GM23248 (cell line): ENCODE results near the gene SRSF5. TPM values are rescaled to one million over a fixed set of nuclear protein-coding genes. Genes with fewer than 3 reads are reported as not detected.

Source experiments
- DNase-seq: peaks from one replicate; pipeline ENCODE4 v3.0.0-alpha.2; 2015
- H2AFZ ChIP-seq: fragments of 200-600 bp; sonication (generic); 2 replicates; pipeline ENCODE4 v1.6.1; 2016; ENCODE audit warnings: antibody characterized with exemption
- H3F3A ChIP-seq: fragments of 200-600 bp; sonication (generic); 2 replicates; pipeline ENCODE4 v1.6.1; 2016; ENCODE audit warnings: mild to moderate bottlenecking, antibody characterized with exemption, mixed run types; ENCODE audit not compliant: insufficient read depth
- H3K27ac ChIP-seq: fragments of 200-600 bp; sonication (generic); 2 replicates; pipeline ENCODE4 v1.5.1; 2016; ENCODE audit warnings: mild to moderate bottlenecking
- H3K27me3 ChIP-seq: fragments of 200-600 bp; sonication (generic); replicated peaks from 2 replicates; pipeline ENCODE4 v1.6.1; 2016; ENCODE audit warnings: mild to moderate bottlenecking; ENCODE audit not compliant: insufficient read depth
- H3K36me3 ChIP-seq: fragments of 200-600 bp; sonication (generic); 2 replicates; pipeline ENCODE4 v1.6.1; 2016; ENCODE audit warnings: low read depth, mild to moderate bottlenecking
- H3K4me1 ChIP-seq: fragments of 200-600 bp; sonication (generic); 2 replicates; pipeline ENCODE4 v1.6.1; 2016; ENCODE audit warnings: mild to moderate bottlenecking; ENCODE audit not compliant: insufficient read depth
- H3K4me2 ChIP-seq: fragments of 200-600 bp; sonication (generic); one replicate; pipeline ENCODE4 v1.6.1; 2016; ENCODE audit warnings: mild to moderate bottlenecking; ENCODE audit not compliant: unreplicated experiment
- H3K4me3 ChIP-seq: fragments of 200-600 bp; sonication (generic); 2 replicates; pipeline ENCODE4 v1.5.1; 2016; ENCODE audit warnings: mild to moderate bottlenecking
- H3K79me2 ChIP-seq: fragments of 200-600 bp; sonication (generic); 2 replicates; pipeline ENCODE4 v1.6.1; 2016; ENCODE audit warnings: mild to moderate bottlenecking; ENCODE audit not compliant: insufficient read depth
- H3K9ac ChIP-seq: fragments of 200-600 bp; sonication (generic); 2 replicates; pipeline ENCODE4 v1.6.1; 2016; ENCODE audit warnings: mild to moderate bottlenecking
- H3K9me2 ChIP-seq: fragments of 200-600 bp; sonication (generic); 2 replicates; pipeline ENCODE4 v1.6.1; 2016; ENCODE audit warnings: mixed run types, mild to moderate bottlenecking, moderate library complexity; ENCODE audit not compliant: insufficient read depth
- H3K9me3 ChIP-seq: fragments of 200-600 bp; sonication (generic); one replicate; pipeline ENCODE4 v1.6.1; 2017; ENCODE audit warnings: low read depth
- H4K20me1 ChIP-seq: fragments of 200-600 bp; sonication (generic); 2 replicates; pipeline ENCODE4 v1.6.0; 2016; ENCODE audit not compliant: insufficient read depth
- EZH2 ChIP-seq: fragments of 200-600 bp; sonication (generic); IDR thresholded peaks from 2 replicates; pipeline ENCODE4 v1.6.1; 2018; ENCODE audit warnings: antibody characterized with exemption, mild to moderate bottlenecking; ENCODE audit not compliant: insufficient read depth, poor library complexity, severe bottlenecking
- EZH2phosphoT487 ChIP-seq: fragments of 200-600 bp; sonication (generic); IDR thresholded peaks from 2 replicates; pipeline ENCODE4 v1.6.1; 2018; ENCODE audit warnings: antibody characterized with exemption, moderate library complexity, mild to moderate bottlenecking, low read depth; ENCODE audit not compliant: insufficient read depth
- WGBS, 2 experiments: methylation state at CpG; one replicate each; pipeline ENCODE4 v1.1.6; 2015 to 2017; ENCODE audit warnings: low lambda C conversion rate in 2 of 2, low coverage in 1 of 2; ENCODE audit errors: missing lambda C conversion rate in 2 of 2; 5-methylcytosine and 5-hydroxymethylcytosine counted together
- in situ Hi-C: fragments of 300-500 bp; cut with MboI; formaldehyde crosslinking; loops from 2 replicates; pipeline ENCODE4 v1.15.0; 2020
- polyA plus RNA-seq: library from polyadenylated mRNA; unstranded; fragments of >200 nt; fragmentation: Nextera tagmentation; extraction: Ambion mirVana; gene quantifications from 2 replicates; pipeline ENCODE4 v1.2.1, GENCODE V29; 2016
- total RNA-seq: library from RNA; depleted of rRNA; stranded (reverse); fragments of >200 nt; shearing (Covaris generic); gene quantifications from 2 replicates; pipeline ENCODE4 v1.2.3, GENCODE V29; 2014

SRSF5 gene
- total and polyA plus RNA-seq, 2 experiments from 2014 or later, result 125 to 227 TPM

DNA sequence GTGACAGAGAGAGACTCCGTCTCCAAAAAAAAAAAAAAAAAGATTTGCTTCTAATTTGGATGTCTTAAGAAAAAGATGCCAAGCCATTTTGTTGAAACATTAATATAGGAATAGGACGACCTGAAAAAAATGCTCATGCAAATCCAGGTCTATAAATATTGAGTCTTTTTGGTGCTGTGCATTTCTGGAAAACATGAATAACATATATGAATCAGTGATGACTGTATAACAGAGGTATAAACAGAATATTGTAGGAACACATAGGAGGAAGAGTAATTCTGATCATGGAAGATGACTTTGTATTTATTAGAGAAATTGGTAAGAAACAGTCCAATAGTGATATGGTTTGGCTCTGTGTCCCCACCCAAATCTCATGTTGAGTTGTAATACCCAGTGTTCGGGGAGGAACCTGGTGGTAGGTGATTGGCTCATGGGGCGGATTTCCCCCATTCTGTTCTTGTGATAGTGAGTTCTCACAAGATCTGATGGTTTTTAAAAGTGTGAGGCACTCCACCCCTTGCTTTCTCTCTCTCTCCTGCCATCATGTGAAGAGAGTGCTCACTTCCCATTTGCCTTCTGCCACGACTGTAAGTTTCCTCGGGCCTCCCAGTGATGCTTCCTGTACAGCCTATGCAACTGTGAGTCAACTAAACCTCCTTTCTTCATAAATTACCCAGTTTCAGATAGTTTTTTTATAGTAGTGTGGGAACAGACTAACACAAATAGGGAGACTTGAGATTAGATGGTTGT lies 3.0 kb upstream of the SRSF5 start:
- in situ Hi-C loops, result no loop called here
- Histone ChIP-seq H4K20me1 (peaks cover 11% of the 10 kb centered on the region; the same call in 1 of the 2 replicates), H3K9me2 (no peaks in the 10 kb centered on the region), H3K9ac (no peak overlapping the region), H3K4me1 (peaks cover 12% of the 10 kb centered on the region), H3K79me2 (peaks cover 19% of the 10 kb centered on the region), H3F3A (peaks cover 10% of the 10 kb centered on the region; the same call in 1 of the 2 replicates), H3K4me2 (no peak overlapping the region), H2AFZ (no peak overlapping the region), H3K9me3 (no peaks in the 10 kb centered on the region), H3K27me3 (no peaks in the 10 kb centered on the region), H3K4me3 (no peak overlapping the region), H3K27ac (no peak overlapping the region), H3K36me3 (peaks cover 12% of the 10 kb centered on the region)
- WGBS, 2 experiments, result 85 to 89% methylated on average over 6 of the region's 6 CpGs
- TF ChIP-seq EZH2 (no peak), EZH2phosphoT487 (no peak)
- no peak for DNase-seq

DNA sequence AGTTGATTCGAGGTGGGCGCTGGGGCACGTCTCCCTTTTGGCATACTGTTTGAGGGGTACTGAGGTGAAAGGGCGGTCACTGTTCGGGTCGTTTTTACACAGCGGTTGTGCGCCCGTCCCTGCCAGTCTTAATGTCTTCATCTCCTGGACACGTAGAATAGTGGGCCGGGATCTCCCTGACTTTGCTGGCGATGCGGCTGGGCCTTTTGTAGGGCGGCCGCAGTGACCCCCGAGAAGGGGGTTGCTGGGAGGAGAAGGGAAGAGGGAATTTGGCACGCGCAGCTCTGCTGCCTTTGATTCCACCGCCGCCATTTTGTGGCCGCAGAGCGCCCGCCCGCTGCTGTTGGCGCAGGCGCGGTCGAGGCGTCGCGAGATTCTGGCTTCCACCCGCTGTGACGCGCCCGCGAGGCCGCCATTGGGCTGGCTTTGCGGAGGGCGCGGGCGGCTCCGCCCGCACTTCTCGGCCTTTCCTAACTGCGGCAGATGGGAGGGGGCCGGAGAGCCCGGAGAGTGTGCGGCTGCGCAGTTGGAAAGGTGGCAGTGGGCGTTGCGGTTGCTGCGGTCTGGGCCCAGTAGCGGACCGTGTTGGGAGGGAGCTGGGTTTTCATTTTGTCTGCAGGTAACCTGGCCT lies 542 bp downstream of the SRSF5 start:
- H3K4me2 ChIP-seq, result peak overlapping the region; percentile 98
- in situ Hi-C loops, result no loop called here
- no peaks in the 10 kb centered on the region for H3K9me2 ChIP-seq
- H3K27me3 ChIP-seq, result no peaks in the 10 kb centered on the region
- peak overlapping the region; percentile 100 for H3K27ac ChIP-seq
- H3K4me1 ChIP-seq, result peaks cover 25% of the 10 kb centered on the region
- H3F3A ChIP-seq, result peaks cover 40% of the 10 kb centered on the region
- DNase-seq, result peak; percentile 97
- no peak for TF ChIP-seq EZH2phosphoT487
- no peak for TF ChIP-seq EZH2
- H3K79me2 ChIP-seq, result peaks cover 55% of the 10 kb centered on the region
- no peak overlapping the region for H2AFZ ChIP-seq
- H3K9ac ChIP-seq, result peak overlapping the region; percentile 100
- WGBS, 2 experiments, result 1 to 2% methylated on average over 53 to 54 of the region's 54 CpGs
- H3K4me3 ChIP-seq, result peak overlapping the region; percentile 99
- H3K36me3 ChIP-seq, result peaks cover 48% of the 10 kb centered on the region
- H3K9me3 ChIP-seq, result no peaks in the 10 kb centered on the region
- peaks cover 22% of the 10 kb centered on the region; the same call in 1 of the 2 replicates for H4K20me1 ChIP-seq

DNA sequence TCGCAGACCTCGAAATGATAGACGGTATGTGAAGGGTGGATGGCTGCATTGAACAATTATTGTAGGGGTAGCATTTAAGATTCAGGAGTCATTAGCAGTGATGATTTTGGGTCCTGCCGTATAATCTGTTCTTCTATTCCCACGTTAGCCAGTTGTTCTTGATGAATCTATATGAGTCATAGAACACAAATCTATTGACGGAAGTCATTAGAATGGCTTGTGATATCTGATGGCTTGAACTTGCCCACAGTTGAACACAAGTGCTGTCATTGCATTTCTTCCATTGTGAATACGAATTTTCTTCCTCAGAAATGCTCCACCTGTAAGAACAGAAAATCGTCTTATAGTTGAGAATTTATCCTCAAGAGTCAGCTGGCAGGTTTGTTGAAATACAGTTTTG lies 1.9 kb downstream of the SRSF5 start:
- H3K9me2 ChIP-seq, result no peaks in the 10 kb centered on the region

DNA sequence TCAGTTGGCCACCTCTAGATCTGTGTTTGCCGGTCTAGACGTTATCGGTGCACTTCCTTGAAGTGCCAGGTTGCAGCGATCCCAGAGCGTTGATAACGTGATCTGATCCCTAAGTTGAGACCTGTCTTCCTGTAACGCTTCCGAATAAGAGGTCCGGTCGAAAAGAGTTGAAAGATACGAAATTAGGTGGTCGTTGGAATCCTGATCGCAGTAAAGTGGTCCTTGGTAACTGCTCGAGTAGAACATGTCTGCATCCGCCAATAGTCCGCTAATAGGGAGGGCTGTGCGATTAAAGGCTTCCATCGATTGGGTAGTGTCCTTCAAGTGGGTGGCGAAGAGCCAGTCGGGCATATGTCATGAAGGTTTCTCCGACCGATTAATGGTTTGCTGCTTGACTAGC lies 2.7 kb downstream of the SRSF5 start:
- Histone ChIP-seq H3K4me1 (peaks cover 25% of the 10 kb centered on the region), H3K9me3 (no peaks in the 10 kb centered on the region), H3K79me2 (peaks cover 75% of the 10 kb centered on the region), H3F3A (peaks cover 54% of the 10 kb centered on the region), H3K36me3 (peaks cover 61% of the 10 kb centered on the region), H3K4me3 (peak overlapping the region; percentile 2), H3K9me2 (no peaks in the 10 kb centered on the region), H3K27me3 (no peaks in the 10 kb centered on the region), H3K4me2 (peak overlapping the region; percentile 98), H3K9ac (no peak overlapping the region), H4K20me1 (peaks cover 22% of the 10 kb centered on the region; the same call in 1 of the 2 replicates), H3K27ac (no peak overlapping the region), H2AFZ (no peak overlapping the region)
- TF ChIP-seq EZH2 (no peak), EZH2phosphoT487 (no peak)
- in situ Hi-C loops, result no loop called here
- 97 to 98% methylated on average over 22 of the region's 22 CpGs for WGBS, 2 experiments
- DNase-seq, result no peak

More for the DNA sequence above, 1.9 kb downstream of the SRSF5 start:
- TF ChIP-seq EZH2phosphoT487 (no peak), EZH2 (no peak)
- Histone ChIP-seq H3K4me1 (peaks cover 25% of the 10 kb centered on the region), H3K9ac (peak overlapping the region; percentile 100), H3K36me3 (peaks cover 58% of the 10 kb centered on the region), H2AFZ (no peak overlapping the region), H3K4me3 (peak overlapping the region; percentile 99), H3K9me3 (no peaks in the 10 kb centered on the region), H3K4me2 (peak overlapping the region; percentile 98), H3K27me3 (no peaks in the 10 kb centered on the region), H3K27ac (no peak overlapping the region), H3K79me2 (peaks cover 68% of the 10 kb centered on the region), H4K20me1 (peaks cover 22% of the 10 kb centered on the region; the same call in 1 of the 2 replicates), H3F3A (peaks cover 50% of the 10 kb centered on the region)
- DNase-seq, result no peak
- WGBS, 2 experiments, result 97 to 98% methylated on average over 8 of the region's 8 CpGs
- in situ Hi-C loops, result no loop called here
